Right lobe of liver (tissue), 4 donors: ENCODE measurements around the gene ST3GAL2.

ENCODE experiments used
- POLR2A ChIP-seq: fragments of 450-650 bp; IDR thresholded peaks from one replicate; pipeline ENCODE4 v1.6.1; 2017; ENCODE audit warnings: antibody characterized with exemption, mild to moderate bottlenecking
- TF ChIP-seq, protein P1 (sequence below), 4 donors: fragments of 200-600 bp in 3 of 4; fragments of 450-650 bp in 1 of 4; IDR thresholded peaks; one replicate each; pipeline versions ENCODE4 v1.5.1 to v1.8.0; 2016 to 2022; ENCODE audit warnings: antibody characterized with exemption in 4 of 4, mild to moderate bottlenecking in 2 of 4
- donor health status: DM: no; HTN: no; CAD: no.
- donor health status: DM: no; HTN: no; CAD: no.
- donor health status: DM: no; HTN: yes; CAD: no.

DNA sequence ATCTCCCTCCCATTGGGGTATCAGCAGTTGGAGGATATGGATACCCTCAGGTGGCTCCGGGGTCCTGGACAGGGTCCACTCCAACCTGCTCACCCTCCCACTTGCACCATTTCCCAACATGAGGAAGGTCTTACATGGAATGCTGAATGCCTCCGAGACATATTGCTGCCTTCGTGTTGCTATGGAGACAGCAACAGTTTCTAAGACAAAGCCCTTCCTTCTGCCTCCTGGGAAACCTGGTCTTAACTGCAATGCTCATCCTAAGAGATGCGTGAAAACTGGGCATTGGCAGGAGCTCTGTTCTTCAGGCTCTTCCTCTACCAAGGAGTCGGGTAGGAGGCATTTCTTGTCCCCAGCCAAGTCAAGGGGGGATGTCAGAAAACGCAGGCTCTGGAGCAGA is 45.2 kb downstream of the ST3GAL2 start:
- TF ChIP-seq, protein P1, sequence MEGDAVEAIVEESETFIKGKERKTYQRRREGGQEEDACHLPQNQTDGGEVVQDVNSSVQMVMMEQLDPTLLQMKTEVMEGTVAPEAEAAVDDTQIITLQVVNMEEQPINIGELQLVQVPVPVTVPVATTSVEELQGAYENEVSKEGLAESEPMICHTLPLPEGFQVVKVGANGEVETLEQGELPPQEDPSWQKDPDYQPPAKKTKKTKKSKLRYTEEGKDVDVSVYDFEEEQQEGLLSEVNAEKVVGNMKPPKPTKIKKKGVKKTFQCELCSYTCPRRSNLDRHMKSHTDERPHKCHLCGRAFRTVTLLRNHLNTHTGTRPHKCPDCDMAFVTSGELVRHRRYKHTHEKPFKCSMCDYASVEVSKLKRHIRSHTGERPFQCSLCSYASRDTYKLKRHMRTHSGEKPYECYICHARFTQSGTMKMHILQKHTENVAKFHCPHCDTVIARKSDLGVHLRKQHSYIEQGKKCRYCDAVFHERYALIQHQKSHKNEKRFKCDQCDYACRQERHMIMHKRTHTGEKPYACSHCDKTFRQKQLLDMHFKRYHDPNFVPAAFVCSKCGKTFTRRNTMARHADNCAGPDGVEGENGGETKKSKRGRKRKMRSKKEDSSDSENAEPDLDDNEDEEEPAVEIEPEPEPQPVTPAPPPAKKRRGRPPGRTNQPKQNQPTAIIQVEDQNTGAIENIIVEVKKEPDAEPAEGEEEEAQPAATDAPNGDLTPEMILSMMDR (IDR thresholded peaks at IDR 0.05) = no peak
- no peak for TF ChIP-seq POLR2A
